Esophagus squamous epithelium (tissue), 4 donors: ENCODE data around the gene FBXO31.
A peak's percentile ranks its signal among the peaks of the same experiment; 100 is the strongest.

Experiments used
- CTCF ChIP-seq, 6 experiments: fragments of 450-650 bp in 4 of 6; fragments of 200-600 bp in 2 of 6; sonication (generic) in 2 of 6; IDR thresholded peaks; one replicate each; pipeline ENCODE4 v1.5.1; 2016 to 2019; ENCODE audit warnings: antibody characterized with exemption in 6 of 6, mild to moderate bottlenecking in 4 of 6, moderate library complexity in 4 of 6
- POLR2A ChIP-seq, 4 donors: fragments of 450-650 bp; IDR thresholded peaks; one replicate each; pipeline ENCODE4 v1.6.1; 2017; ENCODE audit warnings: antibody characterized with exemption in 4 of 4, mild to moderate bottlenecking in 4 of 4, moderate library complexity in 3 of 4

- TF ChIP-seq CTCF (IDR thresholded peaks at IDR 0.05) (peak in 1 of 6 experiments; percentile 49), POLR2A (IDR thresholded peaks at IDR 0.05) (no peak)
Observed at GRCh38 chr16:87420026-87421002, 36.7 kb upstream of the FBXO31 start.
